ENCODE measurements around the gene L3MBTL1.
"Not testable (repeated sequence)": the region's sequence is repeated elsewhere in the genome, so short reads cannot be mapped to it uniquely, and the experiment has no call there.

L3MBTL1 gene

DNA sequence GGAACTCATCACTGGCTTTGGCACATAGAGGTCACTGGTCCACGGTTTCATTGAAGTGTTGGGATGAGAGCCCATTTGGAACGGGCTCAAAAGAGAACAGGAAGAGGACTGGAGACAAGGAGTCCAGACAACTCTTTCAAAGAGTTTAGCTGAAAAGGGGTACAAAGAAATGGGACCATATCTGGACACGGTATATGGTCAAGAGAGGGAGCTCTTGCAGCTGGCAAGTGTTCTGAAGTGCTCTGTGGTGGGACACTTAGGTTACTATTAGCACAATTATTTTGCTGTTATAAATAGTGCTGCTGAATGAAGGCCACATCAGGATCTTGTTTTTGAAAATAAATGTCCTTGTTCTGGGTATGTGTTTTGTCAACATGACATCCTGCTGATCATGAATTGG, 55.9 kb downstream of the L3MBTL1 start:
- DNase-seq: no peak

DNA sequence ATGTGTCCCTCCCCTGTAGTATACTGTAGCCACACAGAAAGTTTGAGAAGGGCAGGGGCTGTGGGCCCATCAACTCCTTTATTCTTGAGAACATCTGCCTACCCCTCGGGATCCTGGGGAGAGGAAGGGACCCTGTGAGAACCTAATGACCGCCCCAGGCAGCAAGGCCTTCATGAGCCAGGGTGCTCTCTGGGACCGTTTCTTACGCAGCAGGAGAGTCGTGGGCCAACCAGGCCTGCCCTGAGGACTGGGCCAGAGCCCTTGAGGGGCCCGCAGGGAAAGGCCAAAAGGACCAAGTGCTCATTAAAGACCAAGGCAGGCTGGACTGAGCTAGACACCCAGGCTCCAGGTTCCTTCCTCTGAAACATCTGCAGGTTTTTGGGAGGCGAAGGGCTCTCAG, 56.5 kb downstream of the L3MBTL1 start:
- DNase-seq: no peak

DNA sequence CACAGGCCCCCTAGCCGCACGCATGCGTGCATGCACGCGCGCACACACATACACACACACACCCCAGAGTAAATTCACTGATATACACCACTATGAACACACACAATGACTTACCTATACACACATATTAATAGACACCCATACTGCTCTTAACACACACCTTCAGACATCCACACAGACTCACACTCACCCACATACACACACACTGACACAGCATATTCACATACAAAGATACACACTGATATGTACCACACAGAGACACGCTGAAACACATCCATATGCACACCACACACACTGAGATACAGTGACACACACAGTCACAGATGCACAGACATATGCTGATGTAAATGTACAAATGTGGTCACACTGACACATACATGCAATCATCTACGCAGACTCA, 57.0 kb downstream of the L3MBTL1 start:
- no peak for DNase-seq

DNA sequence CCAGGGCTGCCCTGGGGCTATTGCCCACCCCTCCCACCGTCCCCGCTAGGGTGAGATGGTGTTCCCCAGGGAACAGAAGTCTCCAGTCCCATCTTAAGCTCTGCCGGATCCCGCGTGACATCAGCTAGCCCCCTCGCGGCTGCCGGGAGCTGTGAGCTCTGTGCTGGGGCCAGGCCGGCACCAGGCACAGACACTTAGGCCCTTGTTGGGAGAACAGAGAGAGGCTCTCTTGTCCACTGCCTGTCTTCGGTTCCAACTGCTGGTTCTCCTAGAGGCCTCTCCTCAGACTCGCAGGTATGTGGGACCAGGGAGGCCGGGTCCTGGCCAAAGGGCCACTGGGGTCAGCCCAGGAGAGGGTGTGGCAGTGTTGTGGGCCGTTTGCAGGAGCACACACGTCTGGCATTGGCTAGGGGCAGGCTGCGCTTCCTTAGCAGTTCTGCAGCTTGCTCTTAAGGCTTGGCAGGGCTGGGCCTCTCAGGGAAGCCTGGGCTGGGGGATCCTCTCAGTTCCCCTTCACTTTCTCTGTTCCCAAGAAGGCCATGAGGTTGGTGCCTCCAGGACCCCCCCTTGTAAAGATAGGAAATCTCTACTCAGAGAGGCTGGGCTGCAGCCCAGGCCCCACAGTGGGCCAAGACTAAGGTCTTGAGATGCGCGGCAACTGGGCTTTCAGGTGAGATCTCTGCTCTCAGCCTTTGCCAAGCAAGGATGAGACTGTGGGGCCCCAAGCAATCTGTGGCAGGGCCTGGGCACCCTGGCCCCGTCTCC, 57.7 kb downstream of the L3MBTL1 start:
- DNase-seq: no peak

DNA sequence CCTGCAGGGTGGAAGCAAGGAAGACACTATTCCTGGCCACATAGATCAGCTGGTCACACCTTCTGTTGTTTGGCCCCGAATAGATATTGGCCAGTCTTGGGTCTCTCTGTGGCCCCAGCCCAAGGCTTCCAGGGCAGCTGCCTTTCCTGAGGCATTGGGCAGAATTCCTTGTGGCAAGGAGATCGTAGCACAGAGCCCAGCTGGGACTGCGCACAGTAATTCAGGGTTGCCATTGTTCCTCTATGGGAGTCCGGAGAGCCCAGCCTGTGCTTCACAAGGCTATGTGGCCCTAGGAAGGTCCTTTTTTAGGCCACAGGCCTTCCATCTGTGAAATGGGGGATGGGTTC, 58.2 kb downstream of the L3MBTL1 start:
- no peak for DNase-seq

DNA sequence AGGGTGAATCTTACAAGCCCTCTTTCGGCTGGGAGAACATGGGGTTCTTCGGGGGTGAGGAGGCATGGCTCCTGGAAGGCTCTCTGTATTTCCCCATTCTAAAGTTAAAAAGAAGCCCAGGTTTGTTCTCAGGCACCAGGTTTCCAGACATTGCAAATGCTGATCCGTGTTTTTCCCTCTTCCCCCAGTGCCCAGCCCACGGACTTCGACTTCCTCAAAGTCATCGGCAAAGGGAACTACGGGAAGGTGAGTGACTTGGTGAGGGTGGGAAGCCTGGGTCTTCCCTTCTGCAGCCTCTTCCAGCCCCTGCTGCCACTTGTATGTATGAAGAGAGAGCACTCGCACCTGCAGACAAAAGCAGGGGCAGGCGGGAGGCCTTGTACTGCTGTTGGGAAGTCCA, 60.0 kb downstream of the L3MBTL1 start:
- no peak for DNase-seq

DNA sequence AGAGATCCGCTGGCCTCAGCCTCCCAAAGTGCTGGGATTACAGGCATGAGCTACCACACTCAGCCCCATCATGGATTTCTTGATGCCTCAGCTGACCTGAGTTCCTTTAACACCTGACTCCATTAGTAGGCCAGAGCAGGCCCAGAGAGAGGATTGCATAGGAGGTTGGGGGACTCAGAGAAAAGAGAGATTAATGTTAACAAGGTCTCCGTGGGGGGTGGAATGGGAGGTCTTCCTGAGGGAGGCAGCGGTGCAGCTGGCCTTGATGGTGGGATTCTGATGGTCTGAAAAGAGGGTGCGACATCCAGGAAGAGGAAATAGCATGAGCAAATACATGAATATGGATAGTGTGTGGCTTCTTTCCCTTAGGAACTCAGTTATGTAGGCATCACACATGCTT, 61.2 kb downstream of the L3MBTL1 start:
- DNase-seq: no peak

DNA sequence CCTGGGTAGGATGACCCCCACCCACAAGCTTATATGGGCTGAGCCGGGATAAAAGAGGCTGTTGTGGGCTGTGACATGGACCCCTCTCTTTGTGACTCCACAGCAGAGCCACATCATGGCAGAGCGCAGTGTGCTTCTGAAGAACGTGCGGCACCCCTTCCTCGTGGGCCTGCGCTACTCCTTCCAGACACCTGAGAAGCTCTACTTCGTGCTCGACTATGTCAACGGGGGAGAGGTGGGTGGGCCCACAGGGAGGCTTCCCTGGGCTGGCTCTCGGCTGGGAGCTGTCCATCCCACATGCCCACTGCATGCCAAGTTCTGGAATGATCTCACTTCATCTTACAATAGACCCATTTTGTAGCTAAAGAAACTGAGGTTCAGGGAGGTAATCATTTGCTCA, 61.8 kb downstream of the L3MBTL1 start:
- no peak for DNase-seq

DNA sequence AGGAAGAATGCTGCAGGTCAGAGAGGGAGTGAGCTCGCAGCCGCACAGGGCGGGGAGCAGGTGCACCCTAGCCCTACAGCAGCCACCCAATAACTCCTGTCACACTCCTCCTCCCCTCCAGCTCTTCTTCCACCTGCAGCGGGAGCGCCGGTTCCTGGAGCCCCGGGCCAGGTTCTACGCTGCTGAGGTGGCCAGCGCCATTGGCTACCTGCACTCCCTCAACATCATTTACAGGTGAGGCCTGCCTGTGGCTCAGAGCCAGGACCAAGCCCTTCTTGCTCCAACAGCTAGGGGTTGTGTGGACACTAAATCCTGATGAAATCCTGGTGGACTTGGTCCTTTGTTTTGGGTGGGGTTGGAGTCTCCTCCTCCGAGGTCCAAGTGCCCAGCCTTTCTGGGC, 63.0 kb downstream of the L3MBTL1 start:
- DNase-seq: no peak

DNA sequence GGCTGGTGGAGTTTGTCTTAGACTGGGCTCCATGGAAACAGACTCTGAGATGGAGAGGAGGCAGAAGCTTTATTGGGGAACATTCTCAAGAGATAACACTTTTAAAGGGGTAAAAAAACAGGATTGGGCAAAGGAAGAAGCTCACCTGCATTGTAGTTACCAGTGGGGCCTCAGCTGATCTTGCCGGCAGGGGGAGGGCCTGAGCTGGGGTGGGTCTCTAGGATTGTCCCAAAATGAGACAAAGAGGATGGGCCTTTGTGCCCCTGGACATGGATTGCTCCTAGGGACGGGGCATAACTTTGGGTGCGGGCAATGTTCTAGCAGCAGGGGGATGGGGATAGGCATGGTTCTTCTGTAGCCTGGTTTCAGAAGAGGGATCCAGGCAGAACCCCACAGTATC, 63.8 kb downstream of the L3MBTL1 start:
- DNase-seq: no peak

DNA sequence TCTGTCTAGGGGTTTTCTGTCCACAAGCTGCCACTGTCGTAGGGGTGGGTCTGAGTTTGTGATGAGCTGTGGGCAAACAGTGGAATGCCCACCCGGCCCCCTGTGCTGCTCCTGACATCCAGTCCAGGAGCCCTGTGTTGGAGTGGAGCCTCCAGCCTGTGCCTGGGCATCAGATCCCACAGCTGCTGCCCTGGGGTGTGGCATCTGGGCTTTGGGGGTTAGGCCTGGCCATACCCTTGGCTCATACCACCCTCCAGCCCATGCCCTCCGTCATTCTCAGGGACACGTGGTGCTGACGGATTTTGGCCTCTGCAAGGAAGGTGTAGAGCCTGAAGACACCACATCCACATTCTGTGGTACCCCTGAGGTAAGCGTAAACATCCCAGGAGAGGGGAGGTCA, 64.3 kb downstream of the L3MBTL1 start:
- no peak for DNase-seq

DNA sequence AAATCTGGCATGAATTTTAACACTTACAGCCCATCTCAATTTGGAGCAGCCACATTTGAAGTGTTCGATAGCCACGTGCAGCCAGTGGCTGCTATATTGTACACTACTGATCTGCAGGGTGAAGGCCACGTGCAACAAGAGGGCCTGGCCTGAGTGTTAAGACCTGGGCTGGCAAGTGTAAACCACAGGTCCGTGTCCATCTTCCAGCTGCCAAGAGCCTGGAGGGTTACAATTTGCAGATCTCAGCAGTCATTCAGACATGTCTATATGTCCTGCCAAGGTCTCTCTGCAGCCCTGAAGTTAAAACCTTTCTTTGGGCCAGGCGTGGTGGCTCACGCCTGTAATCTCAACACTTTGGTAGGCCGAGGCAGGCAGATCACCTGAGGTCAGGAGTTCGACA, 65.4 kb downstream of the L3MBTL1 start:
- no peak for DNase-seq

DNA sequence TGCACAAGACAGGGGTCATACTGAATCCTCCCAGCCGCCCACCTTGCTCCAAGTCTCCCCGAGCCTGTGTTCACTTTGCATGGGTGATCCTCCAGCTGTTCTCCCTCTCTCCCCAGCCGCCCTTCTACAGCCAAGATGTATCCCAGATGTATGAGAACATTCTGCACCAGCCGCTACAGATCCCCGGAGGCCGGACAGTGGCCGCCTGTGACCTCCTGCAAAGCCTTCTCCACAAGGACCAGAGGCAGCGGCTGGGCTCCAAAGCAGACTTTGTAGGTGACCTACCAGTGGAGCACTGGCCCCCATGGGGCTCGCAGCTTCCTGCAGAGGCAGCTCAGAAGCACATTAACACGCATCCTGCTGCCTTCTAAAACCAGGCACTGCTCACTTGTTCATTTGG, 68.6 kb downstream of the L3MBTL1 start:
- no peak for DNase-seq

DNA sequence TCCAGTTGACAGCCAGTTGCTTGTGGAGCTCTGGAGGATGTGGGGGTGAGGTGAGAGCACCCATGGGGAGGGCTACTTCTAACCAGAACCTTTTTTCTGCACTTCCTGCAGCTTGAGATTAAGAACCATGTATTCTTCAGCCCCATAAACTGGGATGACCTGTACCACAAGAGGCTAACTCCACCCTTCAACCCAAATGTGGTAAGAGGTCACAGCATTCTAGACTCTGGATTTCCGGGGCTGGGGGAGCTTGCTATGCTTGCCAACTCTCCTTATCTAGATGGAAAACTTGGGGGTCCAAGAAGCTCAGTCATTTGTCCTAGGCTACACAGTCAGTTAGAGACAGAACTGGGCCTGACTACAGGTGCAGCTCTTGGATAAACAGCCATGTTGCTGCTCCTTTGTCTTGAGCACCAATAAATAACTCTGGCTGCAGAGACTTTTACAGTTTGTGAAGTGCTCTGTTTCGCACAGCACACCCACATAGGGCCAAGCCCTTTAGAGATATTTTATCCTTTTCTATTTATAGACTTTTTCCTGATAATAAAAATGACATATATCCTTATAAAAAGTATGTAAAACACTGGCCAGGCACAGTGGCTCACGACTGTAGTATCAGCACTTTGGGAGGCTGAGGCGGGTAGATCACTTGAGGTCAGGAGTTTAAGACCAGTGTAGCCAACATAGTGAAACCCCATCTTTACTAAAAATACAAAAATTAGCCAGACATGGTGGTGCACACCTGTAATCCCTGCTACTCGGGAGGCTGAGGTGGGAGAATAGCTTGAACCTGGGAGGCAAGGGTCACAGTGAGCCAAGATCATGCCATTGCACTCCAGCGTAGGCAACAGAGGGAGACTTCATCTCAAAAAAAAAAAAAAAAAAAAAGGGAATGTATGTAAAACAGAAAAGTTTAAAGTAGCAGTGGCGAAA, 72.6 kb downstream of the L3MBTL1 start:
- DNase-seq: no peak

DNA sequence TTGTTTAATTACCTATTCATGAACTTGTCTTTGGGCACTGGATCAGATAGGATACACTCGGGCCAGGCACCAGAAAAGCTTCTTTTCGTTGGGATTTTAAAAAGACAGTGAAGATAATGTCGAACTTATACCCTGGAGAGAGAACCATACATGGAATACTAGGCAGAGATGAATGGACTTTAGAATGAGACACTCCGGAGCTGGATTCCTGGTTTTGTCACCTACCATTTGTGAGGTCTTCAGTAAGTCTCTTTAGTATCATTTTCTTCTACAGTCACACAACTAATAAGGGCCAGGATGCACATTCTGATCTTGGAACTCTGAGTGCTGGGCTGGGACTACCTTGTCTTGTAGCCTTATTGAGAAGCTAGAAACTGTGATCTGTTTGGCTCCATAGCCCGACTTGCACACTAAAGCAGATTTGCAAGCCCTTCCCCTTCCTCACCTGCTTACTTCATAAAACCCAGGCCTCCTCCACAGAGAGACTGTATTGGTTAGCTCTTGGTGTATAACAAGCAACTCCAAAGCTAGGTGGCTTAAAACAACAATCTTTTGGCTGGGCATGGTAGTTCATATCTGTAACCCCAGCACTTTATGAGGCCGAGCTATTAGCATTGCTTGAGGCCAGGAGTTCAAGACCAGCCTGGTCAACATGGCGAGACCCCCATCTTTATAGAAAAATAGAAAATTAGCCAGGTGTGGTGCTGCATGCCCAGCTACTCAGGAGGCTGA, 75.8 kb downstream of the L3MBTL1 start:
- no peak for DNase-seq

DNA sequence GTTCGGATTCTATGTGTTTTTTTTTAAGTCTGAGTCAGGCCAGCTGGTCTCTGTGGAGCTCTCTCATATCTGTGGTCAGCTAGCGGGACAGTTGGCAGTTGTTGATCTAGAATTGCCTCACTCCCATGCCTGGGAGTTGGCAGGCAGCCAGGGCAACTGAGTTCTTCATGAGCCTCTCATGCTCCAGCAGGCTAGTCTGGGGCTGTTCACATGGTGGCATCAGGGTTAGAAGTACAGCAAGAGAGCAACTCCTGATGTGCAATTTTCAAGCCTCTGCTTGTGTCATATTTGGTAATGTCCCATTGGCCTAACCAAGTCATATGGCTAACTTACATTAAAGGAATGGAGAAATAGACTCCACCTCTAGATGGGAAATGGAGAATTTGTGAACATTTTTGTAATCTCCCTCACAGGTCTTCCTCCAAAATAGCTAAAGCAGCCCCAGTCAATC, 76.5 kb downstream of the L3MBTL1 start:
- no peak for DNase-seq

DNA sequence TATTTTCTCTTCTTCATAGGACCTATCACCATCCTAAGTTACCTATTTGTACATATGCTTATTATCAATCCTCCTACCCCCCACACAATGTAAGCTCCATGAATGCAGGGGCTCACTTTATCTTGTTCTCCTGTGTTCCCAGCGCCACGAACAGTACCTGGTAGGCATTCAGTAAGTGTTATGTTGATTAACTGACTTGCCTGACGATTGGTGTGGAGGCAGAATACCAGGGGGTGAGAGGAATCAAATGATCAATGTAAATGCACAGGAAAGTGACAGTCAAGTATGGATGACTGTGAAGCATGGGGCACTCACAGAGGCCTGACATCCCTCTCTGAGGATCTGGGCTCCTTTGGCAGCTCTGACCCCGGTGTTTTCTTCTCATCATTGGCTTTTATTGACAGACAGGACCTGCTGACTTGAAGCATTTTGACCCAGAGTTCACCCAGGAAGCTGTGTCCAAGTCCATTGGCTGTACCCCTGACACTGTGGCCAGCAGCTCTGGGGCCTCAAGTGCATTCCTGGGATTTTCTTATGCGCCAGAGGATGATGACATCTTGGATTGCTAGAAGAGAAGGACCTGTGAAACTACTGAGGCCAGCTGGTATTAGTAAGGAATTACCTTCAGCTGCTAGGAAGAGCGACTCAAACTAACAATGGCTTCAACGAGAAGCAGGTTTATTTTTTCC, 77.1 kb downstream of the L3MBTL1 start:
- DNase-seq: no peak

DNA sequence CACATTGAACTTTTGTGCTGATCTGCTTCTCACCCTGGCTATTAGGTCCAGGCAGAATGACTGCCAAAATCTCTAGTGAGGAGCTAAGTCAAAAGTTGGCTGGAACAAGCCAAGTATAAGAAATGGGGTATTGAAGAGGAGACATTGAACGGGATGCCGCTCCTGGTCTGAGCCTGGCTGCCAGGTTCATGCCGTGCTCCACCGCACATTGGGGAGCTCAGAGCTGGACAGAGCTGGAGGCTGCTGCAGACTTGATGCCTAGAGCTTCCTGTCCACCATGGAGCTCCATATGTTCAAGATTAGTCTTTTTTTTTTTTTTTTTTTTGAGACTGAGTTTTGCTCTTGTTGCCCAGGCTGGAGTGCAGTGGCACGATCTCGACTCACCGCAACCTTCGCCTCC, 79.1 kb downstream of the L3MBTL1 start:
- no peak for DNase-seq

DNA sequence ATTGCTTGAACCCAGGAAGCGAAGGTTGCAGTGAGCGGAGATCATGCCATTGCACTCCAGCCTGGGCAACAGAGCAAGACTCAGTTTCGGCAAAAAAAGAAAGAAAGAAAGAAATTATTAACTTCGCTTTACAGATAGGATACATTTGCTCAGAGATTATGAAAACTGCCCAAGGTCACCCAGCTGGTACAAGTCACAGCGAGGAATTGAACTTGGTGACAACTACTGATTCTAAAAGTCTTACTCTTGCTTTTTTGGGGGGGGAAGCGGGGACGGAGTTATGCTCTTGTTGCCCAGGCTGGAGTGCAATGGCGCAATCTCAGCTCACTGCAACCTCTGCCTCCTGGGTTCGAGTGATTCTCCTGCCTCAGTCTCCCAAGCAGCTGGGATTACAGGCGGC, 81.0 kb downstream of the L3MBTL1 start:
- DNase-seq: not testable (repeated sequence)

DNA sequence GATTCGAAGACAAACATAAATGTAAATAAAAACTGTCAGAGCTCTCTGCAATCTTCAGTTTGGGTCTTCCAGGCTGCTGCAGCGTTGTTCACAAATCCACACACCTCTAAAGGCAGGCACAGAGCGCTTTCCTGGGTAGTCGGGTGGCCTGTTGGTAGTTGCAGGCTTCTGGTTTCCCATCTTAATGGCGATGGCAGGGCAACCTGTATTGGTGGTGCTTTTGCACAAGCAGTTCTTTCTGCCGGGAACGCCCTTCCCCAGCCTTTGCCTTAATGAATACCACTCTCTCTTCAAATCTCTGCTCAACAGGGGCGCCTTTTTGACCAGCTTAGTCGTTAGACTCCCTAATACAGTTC, 82.5 kb downstream of the L3MBTL1 start:
- DNase-seq: no peak

DNA sequence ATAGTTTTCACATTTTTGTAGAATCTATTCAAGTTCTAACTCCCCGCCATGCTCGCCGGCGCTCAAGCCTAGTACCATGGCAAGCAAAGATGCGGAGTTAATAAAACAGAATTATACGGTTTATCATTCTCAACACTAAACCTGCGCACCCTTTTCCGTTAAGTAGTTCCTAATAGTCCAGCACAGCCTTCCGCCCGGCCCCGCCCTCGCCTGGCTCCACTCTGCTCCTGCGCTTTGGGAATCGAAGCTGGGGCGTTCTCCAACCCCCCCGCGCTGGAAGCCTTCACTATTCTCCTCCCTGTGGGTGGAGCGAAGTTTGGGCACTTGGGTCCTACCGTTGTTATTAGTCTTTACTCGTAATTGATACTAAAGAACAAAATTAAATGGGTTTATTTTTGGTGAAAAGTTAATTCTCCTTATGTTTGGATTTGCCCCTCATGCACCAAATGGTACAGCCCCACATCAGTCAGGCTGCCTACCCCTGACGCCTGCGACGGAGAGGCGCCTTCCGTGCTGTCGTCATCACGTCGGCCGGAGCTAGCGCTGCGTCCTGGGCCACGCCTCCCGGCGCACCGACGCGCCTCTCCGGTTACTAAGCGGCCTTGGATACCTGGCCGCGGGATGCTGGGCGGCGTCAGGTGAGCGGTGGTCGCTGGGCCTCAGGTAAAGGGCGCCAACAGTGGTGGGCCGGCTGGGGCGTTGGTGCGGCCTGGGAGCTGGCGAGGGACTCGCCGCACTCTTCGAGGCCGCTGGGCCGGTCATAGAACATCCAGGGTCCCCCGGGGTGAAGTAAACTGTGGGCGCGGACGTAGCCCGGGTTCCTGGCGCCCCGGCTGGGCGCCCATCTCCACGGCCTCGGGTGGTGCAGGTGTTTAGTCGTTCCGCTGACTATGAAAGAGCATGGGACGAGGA, 83.2 kb downstream of the L3MBTL1 start, which contains the start of gene IFT52:
IFT52 (plus strand) TSS at position 546 of the 912 bp plus-strand sequence. CDS start 3,762 bp downstream, outside the sequence.
- peak; percentile 49 for DNase-seq
